Epithelial cell of proximal tubule (primary cell): ENCODE results near the gene NFKB2. TPM values are rescaled to one million over a fixed set of nuclear protein-coding genes. Genes with fewer than 3 reads are reported as not detected.

Experiments
- DNase-seq: peaks from one replicate; pipeline ENCODE4 v3.0.0-alpha.2; 2011; ENCODE audit warnings: low read depth
- H3K4me3 ChIP-seq: 2 replicates; pipeline ENCODE4 v1.5.1; 2011; ENCODE audit warnings: low read depth, mild to moderate bottlenecking, low read length
- CTCF ChIP-seq: conservative IDR thresholded peaks from 2 replicates; pipeline ENCODE4 v1.5.1; 2012; ENCODE audit warnings: low read depth, mild to moderate bottlenecking, low read length
- total RNA-seq: library from RNA; depleted of rRNA; stranded (reverse); fragments of >200 nt; gene quantifications from 2 replicates; pipeline ENCODE4 v1.2.3, GENCODE V29; 2015

The NFKB2 gene
- total RNA-seq, 1 donor from 2014 or later: 84.9 TPM

- TF ChIP-seq CTCF: no peak
- H3K4me3 ChIP-seq: no peak overlapping the region
- no peak for DNase-seq
These were observed 17.7 kb downstream of the NFKB2 start for GRCh38 chr10:102413053-102413705.

GRCh38 chr10:102413806-102414561 is 18.5 kb downstream of the NFKB2 start:
- TF ChIP-seq CTCF: no peak
- H3K4me3 ChIP-seq: no peak overlapping the region
- no peak for DNase-seq

- TF ChIP-seq CTCF: no peak
- DNase-seq: no peak
- no peak overlapping the region for H3K4me3 ChIP-seq
These were observed 19.2 kb downstream of the NFKB2 start for GRCh38 chr10:102414749-102415148.

- no peak for TF ChIP-seq CTCF
- no peak overlapping the region for H3K4me3 ChIP-seq
- no peak for DNase-seq
These were observed 20.8 kb downstream of the NFKB2 start for GRCh38 chr10:102416283-102416682.

- H3K4me3 ChIP-seq: no peak overlapping the region
- TF ChIP-seq CTCF: no peak
- no peak for DNase-seq
These were observed 21.2 kb downstream of the NFKB2 start for GRCh38 chr10:102416695-102417094.

- DNase-seq: no peak
- TF ChIP-seq CTCF: no peak
- peak within 1 kb of the TSS; percentile 96 for H3K4me3 ChIP-seq
These were observed 23.2 kb downstream of the NFKB2 start, which contains the start of gene PSD for GRCh38 chr10:102418622-102419268. TSS of gene PSD (minus strand) at chr10:102418785. CDS start at chr10:102417038, 1,747 bp downstream.
